H9 (cell line): ENCODE measurements around the gene TMEM125. TPM values are rescaled to one million over a fixed set of nuclear protein-coding genes. Genes with fewer than 3 reads are reported as not detected.

Experiments
- DNase-seq: peaks from one replicate; pipeline ENCODE4 v3.0.0-alpha.2; 2017
- H2AFZ ChIP-seq: one replicate; pipeline ENCODE4 v1.6.1; 2013; ENCODE audit warnings: mild to moderate bottlenecking, low read length, control low read depth, moderate library complexity
- H2AK5ac ChIP-seq: 2 replicates; pipeline ENCODE4 v1.6.1; 2013; ENCODE audit warnings: low read length, control low read depth, mixed read lengths; ENCODE audit not compliant: insufficient read length
- H2BK120ac ChIP-seq: one replicate; pipeline ENCODE4 v1.6.1; 2013; ENCODE audit warnings: low read depth, mild to moderate bottlenecking, low read length, control low read depth, inconsistent platforms; ENCODE audit not compliant: poor library complexity, severe bottlenecking
- H2BK12ac ChIP-seq: 2 replicates; pipeline ENCODE4 v1.6.1; 2013; ENCODE audit warnings: low read length, control low read depth, mixed read lengths, low read depth; ENCODE audit not compliant: insufficient read length
- H2BK15ac ChIP-seq: 2 replicates; pipeline ENCODE4 v1.6.1; 2013; ENCODE audit warnings: low read depth, low read length, control low read depth
- H2BK20ac ChIP-seq: one replicate; pipeline ENCODE4 v1.6.1; 2013; ENCODE audit warnings: low read depth, mild to moderate bottlenecking, low read length, control low read depth, inconsistent platforms; ENCODE audit not compliant: poor library complexity, severe bottlenecking
- H2BK5ac ChIP-seq: 2 replicates; pipeline ENCODE4 v1.6.1; 2013; ENCODE audit warnings: low read length, control low read depth, mixed read lengths; ENCODE audit not compliant: insufficient read length
- H3K14ac ChIP-seq: 2 replicates; pipeline ENCODE4 v1.6.1; 2013; ENCODE audit warnings: low read length, control low read depth; ENCODE audit not compliant: insufficient read depth
- H3K18ac ChIP-seq: 2 replicates; pipeline ENCODE4 v1.6.1; 2013; ENCODE audit warnings: low read depth, mild to moderate bottlenecking, mixed read lengths, low read length, control low read depth; ENCODE audit not compliant: insufficient read length
- H3K23ac ChIP-seq: 2 replicates; pipeline ENCODE4 v1.6.1; 2013; ENCODE audit warnings: low read length, control low read depth, mixed read lengths, low read depth; ENCODE audit not compliant: insufficient read length
- H3K23me2 ChIP-seq: 2 replicates; pipeline ENCODE4 v1.6.1; 2013; ENCODE audit warnings: low read depth, mild to moderate bottlenecking, mixed read lengths, low read length, control low read depth; ENCODE audit not compliant: insufficient read length, poor library complexity, severe bottlenecking
- H3K27ac ChIP-seq: 2 replicates; pipeline ENCODE4 v1.5.1; 2013; ENCODE audit warnings: low read length, control low read depth, mixed read lengths, low read depth; ENCODE audit not compliant: insufficient read length
- H3K27me3 ChIP-seq: 2 replicates; pipeline ENCODE4 v1.6.1; 2013; ENCODE audit warnings: low read length, control low read depth, inconsistent platforms; ENCODE audit not compliant: insufficient read depth
- H3K4ac ChIP-seq: 2 replicates; pipeline ENCODE4 v1.6.1; 2013; ENCODE audit warnings: low read depth, mild to moderate bottlenecking, control low read depth, inconsistent platforms, low read length, moderate library complexity
- H3K4me1 ChIP-seq: 2 replicates; pipeline ENCODE4 v1.6.1; 2013; ENCODE audit warnings: low read length, control low read depth, inconsistent platforms; ENCODE audit not compliant: insufficient read depth
- H3K4me2 ChIP-seq: 2 replicates; pipeline ENCODE4 v1.6.1; 2013; ENCODE audit warnings: low read length, control low read depth, mixed read lengths; ENCODE audit not compliant: insufficient read length, insufficient read depth
- H3K56ac ChIP-seq: 2 replicates; pipeline ENCODE4 v1.6.1; 2013; ENCODE audit warnings: low read depth, mild to moderate bottlenecking, mixed read lengths, low read length, control low read depth; ENCODE audit not compliant: insufficient read length
- H3K79me1 ChIP-seq: 2 replicates; pipeline ENCODE4 v1.6.1; 2013; ENCODE audit warnings: low read depth, mild to moderate bottlenecking, moderate library complexity, low read length, control low read depth, inconsistent platforms; ENCODE audit not compliant: insufficient read depth, poor library complexity, severe bottlenecking
- H3K79me2 ChIP-seq: 2 replicates; pipeline ENCODE4 v1.6.1; 2013; ENCODE audit warnings: low read length, control low read depth, inconsistent platforms; ENCODE audit not compliant: insufficient read depth
- H3K9ac ChIP-seq: 2 replicates; pipeline ENCODE4 v1.6.1; 2013; ENCODE audit warnings: low read length, control low read depth, mixed read lengths; ENCODE audit not compliant: insufficient read length; ENCODE audit errors: extremely low read depth
- H3K9me3 ChIP-seq: one replicate; pipeline ENCODE4 v1.6.1; 2013; ENCODE audit warnings: low read depth, low read length, inconsistent platforms; ENCODE audit not compliant: control insufficient read depth
- H3T11ph ChIP-seq: one replicate; pipeline ENCODE4 v1.6.1; 2013; ENCODE audit warnings: mild to moderate bottlenecking, low read length, control low read depth, inconsistent platforms
- H4K20me1 ChIP-seq: one replicate; pipeline ENCODE4 v1.6.1; 2013; ENCODE audit not compliant: control insufficient read depth, insufficient read length, insufficient read depth
- H4K5ac ChIP-seq: 2 replicates; pipeline ENCODE4 v1.6.1; 2013; ENCODE audit warnings: low read depth, mild to moderate bottlenecking, mixed read lengths, low read length, control low read depth; ENCODE audit not compliant: insufficient read length
- H4K8ac ChIP-seq: replicated peaks from 2 replicates; pipeline ENCODE4 v1.6.1; 2013; ENCODE audit warnings: low read length, control low read depth, mixed read lengths, low read depth; ENCODE audit not compliant: insufficient read length
- H4K91ac ChIP-seq: 2 replicates; pipeline ENCODE4 v1.6.1; 2013; ENCODE audit warnings: low read depth, mild to moderate bottlenecking, moderate library complexity, mixed read lengths, low read length, control low read depth; ENCODE audit not compliant: insufficient read length
- H3K27ac Mint-ChIP-seq, 3 experiments: 2 replicates in 2 of 3; 3 replicates in 1 of 3; pipeline ENCODE4 v1.8.0; 2020 to 2021; ENCODE audit warnings: mixed read lengths in 3 of 3, mild to moderate bottlenecking in 1 of 3, moderate library complexity in 1 of 3
- H3K27me3 Mint-ChIP-seq: 2 replicates; pipeline ENCODE4 v1.8.0; 2021; ENCODE audit warnings: low read depth, mild to moderate bottlenecking, moderate library complexity, mixed read lengths
- H3K36me3 Mint-ChIP-seq, 3 experiments: 2 replicates in 2 of 3; 3 replicates in 1 of 3; pipeline ENCODE4 v1.8.0; 2020 to 2021; ENCODE audit warnings: low read depth in 3 of 3, mixed read lengths in 3 of 3; ENCODE audit not compliant: insufficient read depth in 1 of 3
- H3K4me1 Mint-ChIP-seq, 2 experiments: 2 replicates each; pipeline ENCODE4 v1.8.0; 2020; ENCODE audit warnings: mixed read lengths in 2 of 2
- H3K4me3 Mint-ChIP-seq, 2 experiments: 2 replicates in 1 of 2; 3 replicates in 1 of 2; pipeline ENCODE4 v1.8.0; 2020 to 2021; ENCODE audit warnings: mild to moderate bottlenecking in 2 of 2, mixed read lengths in 2 of 2, moderate library complexity in 1 of 2
- H3K9me3 Mint-ChIP-seq, 2 experiments: 2 replicates in 1 of 2; 3 replicates in 1 of 2; pipeline ENCODE4 v1.8.0; 2020; ENCODE audit warnings: mild to moderate bottlenecking in 2 of 2, mixed read lengths in 2 of 2, moderate library complexity in 1 of 2
- CTCF ChIP-seq: fragments of 200-600 bp; sonication (generic); conservative IDR thresholded peaks from 3 replicates; pipeline ENCODE4 v1.8.0; 2021; ENCODE audit warnings: antibody characterized with exemption, mild to moderate bottlenecking
- WGBS: extraction: QIAGEN DNeasy Blood & Tissue Kit; methylation state at CpG from one replicate; pipeline ENCODE4 v1.1.7; 2013; ENCODE audit warnings: missing lambda C conversion rate, low lambda C conversion rate, mixed read lengths; ENCODE audit not compliant: insufficient read length; ENCODE audit errors: extremely low coverage; 5-methylcytosine and 5-hydroxymethylcytosine counted together
- total RNA-seq: library from RNA; stranded (reverse); gene quantifications from 2 replicates; pipeline ENCODE4 v1.2.1, GENCODE V29; 2021

The TMEM125 gene
- total RNA-seq, 1 experiment from 2014 or later: 19.6 TPM

DNA sequence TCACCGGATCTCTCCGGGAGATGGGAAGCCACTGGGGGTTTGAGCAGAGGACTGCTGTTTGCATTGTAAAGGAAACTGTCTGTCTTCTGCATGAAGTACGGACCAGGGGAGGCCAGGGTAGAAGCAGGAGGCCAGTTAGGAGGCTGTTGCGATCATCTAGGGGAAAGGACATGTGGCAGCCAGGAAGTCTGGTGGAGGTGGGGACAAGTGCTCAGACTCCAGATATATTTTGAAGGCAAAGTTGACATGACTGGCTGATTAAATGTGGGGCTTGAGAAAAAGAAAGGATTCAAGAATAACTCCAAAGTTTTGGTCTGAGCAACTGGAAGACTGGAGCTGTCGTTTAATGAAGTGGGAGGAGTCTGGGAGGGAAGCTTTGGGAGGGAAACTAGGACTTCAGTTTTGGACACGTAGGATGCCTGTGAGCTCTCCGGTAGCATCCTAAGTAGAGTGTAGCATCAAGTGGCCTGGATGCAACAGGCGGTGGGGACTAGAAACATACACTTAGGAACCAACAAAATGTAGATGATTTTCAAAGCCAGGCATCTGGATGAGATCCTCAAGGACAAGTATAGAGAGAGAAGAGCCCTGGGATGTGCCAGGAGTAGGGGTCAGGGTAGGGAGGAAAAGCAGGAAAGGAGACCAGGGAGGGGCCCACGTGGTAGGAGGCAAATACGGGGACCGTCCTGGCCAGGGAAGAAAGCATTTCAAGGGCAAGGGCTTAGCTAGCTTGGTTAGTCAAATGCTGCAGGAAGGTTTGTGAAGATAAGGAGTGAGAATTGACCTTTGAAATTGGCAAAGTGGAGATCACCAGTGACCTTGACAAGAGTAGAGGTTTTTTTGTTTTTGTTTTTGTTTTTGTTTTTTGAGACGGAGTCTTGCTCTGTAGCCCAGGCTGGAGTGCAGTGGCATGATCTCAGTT is 19.3 kb downstream of the TMEM125 start:
- no peak overlapping the region for H2BK15ac ChIP-seq
- no peak for DNase-seq
- H3K18ac ChIP-seq: no peak overlapping the region
- no peak overlapping the region for H3K56ac ChIP-seq
- H2AFZ ChIP-seq: no peak overlapping the region
- H4K91ac ChIP-seq: no peak overlapping the region
- H3K79me2 ChIP-seq: no peaks in the 10 kb centered on the region
- no peak overlapping the region for H4K5ac ChIP-seq
- Mint-ChIP-seq H3K27ac (no peak overlapping the region), H3K9me3 (no peaks in the 10 kb centered on the region), H3K4me1 (peaks cover 21 to 27% of the 10 kb centered on the region in 2 experiments), H3K27me3 (peaks cover 3% of the 10 kb centered on the region), H3K4me3 (no peak overlapping the region), H3K36me3 (no peaks in the 10 kb centered on the region)
- no peaks in the 10 kb centered on the region for H3K9me3 ChIP-seq
- no peak overlapping the region for H2BK12ac ChIP-seq
- TF ChIP-seq CTCF: no peak
- no peaks in the 10 kb centered on the region for H3K79me1 ChIP-seq
- no peak overlapping the region for H3K4me2 ChIP-seq
- WGBS: no CpG with 5 or more reads among the region's 12 CpGs
- no peak overlapping the region for H3K27ac ChIP-seq
- H3K14ac ChIP-seq: no peak overlapping the region
- peaks cover 3% of the 10 kb centered on the region for H3K23me2 ChIP-seq
- H3K23ac ChIP-seq: no peak overlapping the region
- no peak overlapping the region for H2BK5ac ChIP-seq
- no peak overlapping the region for H3K4ac ChIP-seq
- peaks cover 7% of the 10 kb centered on the region; the same call in 1 of the 2 replicates for H3K4me1 ChIP-seq
- no peaks in the 10 kb centered on the region for H4K20me1 ChIP-seq
- H3K9ac ChIP-seq: no peak overlapping the region
- no peak overlapping the region for H2BK20ac ChIP-seq
- H2BK120ac ChIP-seq: no peak overlapping the region
- no peaks in the 10 kb centered on the region for H3K27me3 ChIP-seq
- no peak overlapping the region for H3T11ph ChIP-seq
- H2AK5ac ChIP-seq: no peak overlapping the region
- no peak overlapping the region for H4K8ac ChIP-seq
